ENCODE data around the gene TSPAN9. TPM values are rescaled to one million over a fixed set of nuclear protein-coding genes. Genes with fewer than 3 reads are reported as not detected.

The TSPAN9 gene
- total RNA-seq, 1 donor from 2014 or later = 40.9 TPM

- Histone ChIP-seq H3K9me3 (ENCODE audit: insufficient read depth, low read depth, low read length) (no peaks in the 10 kb centered on the region), H3K27me3 (ENCODE audit: insufficient read depth, low read length) (peaks cover 3% of the 10 kb centered on the region), H3K36me3 (ENCODE audit: insufficient read depth, low read length) (no peaks in the 10 kb centered on the region), H4K20me1 (ENCODE audit: insufficient read depth, low read length) (no peaks in the 10 kb centered on the region), H3K4me1 (ENCODE audit: insufficient read depth, low read length) (no peaks in the 10 kb centered on the region), H3K4me2 (ENCODE audit: low read length) (no peak overlapping the region), H3K4me3 (ENCODE audit: insufficient read depth, low read depth, low read length) (no peak overlapping the region), H3K27ac (ENCODE audit: low read depth, low read length) (no peak overlapping the region), H3K9ac (ENCODE audit: low read length) (no peak overlapping the region), H3K79me2 (ENCODE audit: insufficient read depth, low read length) (no peaks in the 10 kb centered on the region), H2AFZ (ENCODE audit: low read depth, low read length) (no peak overlapping the region)
- no peak overlapping the region for H3K27ac Mint-ChIP-seq (ENCODE audit: unreplicated experiment)
- no peaks in the 10 kb centered on the region for H3K36me3 Mint-ChIP-seq (ENCODE audit: low read depth, unreplicated experiment)
- peaks cover 10% of the 10 kb centered on the region for H3K4me1 Mint-ChIP-seq (ENCODE audit: low read depth, unreplicated experiment)
- H3K9me3 Mint-ChIP-seq (ENCODE audit: unreplicated experiment) = peaks cover 2% of the 10 kb centered on the region
- peaks cover 2% of the 10 kb centered on the region for H3K27me3 Mint-ChIP-seq (ENCODE audit: low read depth, unreplicated experiment)
- no peak for FAIRE-seq
- no peak for TF ChIP-seq EZH2 (IDR thresholded peaks at IDR 0.05; ENCODE audit: insufficient read depth, low read length)
- TF ChIP-seq CTCF (IDR thresholded peaks at IDR 0.05; ENCODE audit: insufficient read depth, low read depth, low read length) = no peak
- no peak overlapping the region for H3K4me3 Mint-ChIP-seq (ENCODE audit: unreplicated experiment)
- no peak for DNase-seq (ENCODE audit: low read depth)
Measured at GRCh38 chr12:3055026-3055703, 22.0 kb upstream of the TSPAN9 start.

GRCh38 chr12:3055704-3056467 is 21.3 kb upstream of the TSPAN9 start:
- Histone ChIP-seq H3K9ac (ENCODE audit: low read length) (no peak overlapping the region), H3K4me2 (ENCODE audit: low read length) (no peak overlapping the region), H3K79me2 (ENCODE audit: insufficient read depth, low read length) (no peaks in the 10 kb centered on the region), H3K9me3 (ENCODE audit: insufficient read depth, low read depth, low read length) (no peaks in the 10 kb centered on the region), H3K4me1 (ENCODE audit: insufficient read depth, low read length) (peaks cover 1% of the 10 kb centered on the region), H2AFZ (ENCODE audit: low read depth, low read length) (no peak overlapping the region), H3K27ac (ENCODE audit: low read depth, low read length) (no peak overlapping the region), H3K4me3 (ENCODE audit: insufficient read depth, low read depth, low read length) (no peak overlapping the region), H3K36me3 (ENCODE audit: insufficient read depth, low read length) (no peaks in the 10 kb centered on the region), H4K20me1 (ENCODE audit: insufficient read depth, low read length) (no peaks in the 10 kb centered on the region), H3K27me3 (ENCODE audit: insufficient read depth, low read length) (peaks cover 3% of the 10 kb centered on the region)
- peaks cover 11% of the 10 kb centered on the region for H3K4me1 Mint-ChIP-seq (ENCODE audit: low read depth, unreplicated experiment)
- H3K4me3 Mint-ChIP-seq (ENCODE audit: unreplicated experiment) = no peak overlapping the region
- DNase-seq (ENCODE audit: low read depth) (peak; percentile 22), FAIRE-seq (no peak)
- no peaks in the 10 kb centered on the region for H3K36me3 Mint-ChIP-seq (ENCODE audit: low read depth, unreplicated experiment)
- H3K27me3 Mint-ChIP-seq (ENCODE audit: low read depth, unreplicated experiment) = peaks cover 5% of the 10 kb centered on the region
- H3K27ac Mint-ChIP-seq (ENCODE audit: unreplicated experiment) = no peak overlapping the region
- peaks cover 2% of the 10 kb centered on the region for H3K9me3 Mint-ChIP-seq (ENCODE audit: unreplicated experiment)
- no peak for TF ChIP-seq CTCF (IDR thresholded peaks at IDR 0.05; ENCODE audit: insufficient read depth, low read depth, low read length)
- no peak for TF ChIP-seq EZH2 (IDR thresholded peaks at IDR 0.05; ENCODE audit: insufficient read depth, low read length)
